Neuronal stem cell (in vitro differentiated cells): ENCODE results near the gene GLMN.

ENCODE experiments used
- DNase-seq: peaks from one replicate; pipeline ENCODE4 v3.0.0-alpha.2; 2013; ENCODE audit warnings: low spot score
- H2AFZ ChIP-seq: one replicate; pipeline ENCODE4 v1.6.1; 2013; ENCODE audit warnings: mild to moderate bottlenecking, low read length, inconsistent platforms
- H2AK5ac ChIP-seq: 2 replicates; pipeline ENCODE4 v1.6.1; 2013; ENCODE audit warnings: low read depth, mild to moderate bottlenecking, inconsistent platforms, low read length, moderate library complexity, mixed read lengths
- H2BK120ac ChIP-seq: 2 replicates; pipeline ENCODE4 v1.6.1; 2013; ENCODE audit warnings: low read depth, mild to moderate bottlenecking, inconsistent platforms, low read length, moderate library complexity, mixed read lengths
- H2BK12ac ChIP-seq: one replicate; pipeline ENCODE4 v1.6.1; 2013; ENCODE audit warnings: low read length, inconsistent platforms
- H2BK15ac ChIP-seq: 2 replicates; pipeline ENCODE4 v1.6.1; 2013; ENCODE audit warnings: mild to moderate bottlenecking, low read length, inconsistent platforms, mixed read lengths
- H2BK5ac ChIP-seq: one replicate; pipeline ENCODE4 v1.6.1; 2013; ENCODE audit warnings: inconsistent platforms, mild to moderate bottlenecking, low read length, moderate library complexity
- H3K14ac ChIP-seq: one replicate; pipeline ENCODE4 v1.6.1; 2013; ENCODE audit warnings: low read length, inconsistent platforms
- H3K18ac ChIP-seq: 2 replicates; pipeline ENCODE4 v1.6.1; 2013; ENCODE audit warnings: low read length, inconsistent platforms
- H3K23ac ChIP-seq: 2 replicates; pipeline ENCODE4 v1.6.1; 2013; ENCODE audit warnings: low read depth, mild to moderate bottlenecking, mixed read lengths, low read length, inconsistent platforms; ENCODE audit not compliant: poor library complexity
- H3K27ac ChIP-seq: replicated peaks from 3 replicates; pipeline ENCODE4 v1.5.1; 2013; ENCODE audit warnings: low read length, inconsistent platforms
- H3K27me3 ChIP-seq, 3 experiments: 2 replicates each; pipeline ENCODE4 v1.6.1; 2013; ENCODE audit warnings: low read length in 3 of 3, mild to moderate bottlenecking in 2 of 3, inconsistent platforms in 1 of 3, low read depth in 1 of 3, mixed read lengths in 1 of 3, moderate library complexity in 1 of 3; ENCODE audit not compliant: control insufficient read depth in 3 of 3, insufficient read depth in 3 of 3
- H3K36me3 ChIP-seq, 2 donors: replicated peaks in 1 of 2; 2 replicates each; pipeline ENCODE4 v1.6.1; 2013; ENCODE audit warnings: low read length in 2 of 2; ENCODE audit not compliant: control insufficient read depth in 2 of 2, insufficient read depth in 2 of 2
- H3K4ac ChIP-seq: 2 replicates; pipeline ENCODE4 v1.6.1; 2013; ENCODE audit warnings: inconsistent platforms, mild to moderate bottlenecking, low read length, moderate library complexity
- H3K4me1 ChIP-seq, 2 donors: 1 replicate in 1 of 2; 2 replicates in 1 of 2; pipeline ENCODE4 v1.6.1; 2013; ENCODE audit warnings: low read length in 2 of 2, low read depth in 1 of 2; ENCODE audit not compliant: control insufficient read depth in 2 of 2, insufficient read depth in 1 of 2
- H3K4me2 ChIP-seq: one replicate; pipeline ENCODE4 v1.6.1; 2013; ENCODE audit warnings: mild to moderate bottlenecking, low read length, inconsistent platforms; ENCODE audit not compliant: insufficient read depth, poor library complexity, severe bottlenecking
- H3K4me3 ChIP-seq, 2 donors: 2 replicates each; pipeline ENCODE4 v1.5.1; 2013; ENCODE audit warnings: low read length in 2 of 2, mild to moderate bottlenecking in 2 of 2, inconsistent platforms in 1 of 2, moderate library complexity in 1 of 2
- H3K79me1 ChIP-seq: one replicate; pipeline ENCODE4 v1.6.1; 2013; ENCODE audit warnings: low read depth, mild to moderate bottlenecking, inconsistent platforms, low read length, moderate library complexity
- H3K9ac ChIP-seq: one replicate; pipeline ENCODE4 v1.6.1; 2013; ENCODE audit warnings: mild to moderate bottlenecking, low read depth, low read length, inconsistent platforms; ENCODE audit not compliant: poor library complexity
- H3K9me3 ChIP-seq, 2 donors: replicated peaks in 1 of 2; 2 replicates each; pipeline versions ENCODE3 to v1.6.1; 2013; ENCODE audit warnings: low read length in 2 of 2, mild to moderate bottlenecking in 2 of 2, inconsistent platforms in 1 of 2, low read depth in 1 of 2, mixed read lengths in 1 of 2, moderate library complexity in 1 of 2; ENCODE audit not compliant: control insufficient read depth in 2 of 2, insufficient read depth in 1 of 2
- H4K8ac ChIP-seq: one replicate; pipeline ENCODE4 v1.6.1; 2013; ENCODE audit warnings: low read depth, mild to moderate bottlenecking, inconsistent platforms, low read length, moderate library complexity
- H4K91ac ChIP-seq: one replicate; pipeline ENCODE4 v1.6.1; 2013; ENCODE audit warnings: low read length, low read depth, mild to moderate bottlenecking, inconsistent platforms; ENCODE audit not compliant: poor library complexity
- WGBS, 2 donors: extraction: QIAGEN DNeasy Blood & Tissue Kit; methylation state at CpG; one replicate each; pipeline ENCODE4 v1.1.7; 2013; ENCODE audit warnings: missing lambda C conversion rate in 2 of 2, mixed read lengths in 1 of 2; ENCODE audit not compliant: insufficient read length in 2 of 2, insufficient replicate concordance in 1 of 2; ENCODE audit errors: extremely low coverage in 2 of 2; 5-methylcytosine and 5-hydroxymethylcytosine counted together

GLMN gene

DNA sequence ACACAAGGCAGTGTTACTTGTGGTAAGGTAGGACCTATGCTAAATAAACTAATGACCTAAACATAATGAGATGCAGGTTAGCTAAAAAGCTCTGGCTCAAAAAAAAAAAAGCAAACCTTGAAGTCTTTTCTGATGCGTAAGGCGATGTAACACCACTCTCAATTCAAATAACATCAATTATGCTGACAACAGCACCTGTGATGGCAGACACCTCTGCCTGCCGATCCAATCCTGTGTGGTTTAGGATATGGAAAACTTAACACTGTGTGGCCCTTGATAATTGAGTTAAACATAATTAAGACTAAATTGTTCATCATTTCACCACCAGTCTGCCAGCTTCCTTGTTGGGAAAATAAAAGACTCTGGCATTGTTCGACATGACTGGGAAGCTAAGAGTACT is 9.2 kb upstream of the GLMN start:
- Histone ChIP-seq H4K91ac (no peak overlapping the region), H3K36me3 (peaks cover 3 to 91% of the 10 kb centered on the region in 2 donors)

GRCh38 chr1:92306020-92306419 is 7.2 kb upstream of the GLMN start:
- Histone ChIP-seq H3K23ac (no peak overlapping the region), H3K27ac (no peak overlapping the region), H3K79me1 (no peaks in the 10 kb centered on the region), H3K4ac (no peak overlapping the region), H3K4me2 (no peak overlapping the region), H4K8ac (no peak overlapping the region), H2BK15ac (no peak overlapping the region), H3K9me3 (no peaks in the 10 kb centered on the region), H2AK5ac (no peak overlapping the region), H3K14ac (no peak overlapping the region), H3K18ac (no peak overlapping the region), H3K4me3 (no peak overlapping the region), H3K27me3 (no peaks in the 10 kb centered on the region), H3K9ac (no peak overlapping the region), H2BK120ac (no peak overlapping the region), H4K91ac (no peak overlapping the region), H2BK5ac (no peak overlapping the region), H3K36me3 (peaks cover 3 to 91% of the 10 kb centered on the region in 2 donors), H2AFZ (no peak overlapping the region), H3K4me1 (peaks cover 0 to 1% of the 10 kb centered on the region in 2 donors), H2BK12ac (no peak overlapping the region)
- no peak for DNase-seq

More for the DNA sequence above, 9.2 kb upstream of the GLMN start:
- Histone ChIP-seq H3K79me1 (no peaks in the 10 kb centered on the region), H3K23ac (no peak overlapping the region), H3K14ac (no peak overlapping the region), H2BK15ac (no peak overlapping the region), H3K4ac (no peak overlapping the region), H3K27me3 (no peaks in the 10 kb centered on the region), H2AK5ac (no peak overlapping the region), H3K4me2 (no peak overlapping the region), H2BK5ac (no peak overlapping the region), H3K27ac (no peak overlapping the region), H4K8ac (no peak overlapping the region), H3K4me3 (no peak overlapping the region), H3K18ac (no peak overlapping the region), H3K4me1 (no peaks in the 10 kb centered on the region), H2BK12ac (no peak overlapping the region), H2BK120ac (no peak overlapping the region), H2AFZ (no peak overlapping the region), H3K9ac (no peak overlapping the region), H3K9me3 (no peaks in the 10 kb centered on the region)
- WGBS, 2 donors, result no CpG with 5 or more reads among the region's 4 CpGs
- no peak for DNase-seq

- no peak for DNase-seq
- Histone ChIP-seq H2BK5ac (no peak overlapping the region), H3K14ac (no peak overlapping the region), H4K91ac (no peak overlapping the region), H2AFZ (no peak overlapping the region), H3K4me3 (no peak overlapping the region), H2BK15ac (no peak overlapping the region), H4K8ac (no peak overlapping the region), H3K4me1 (peaks cover 2 to 6% of the 10 kb centered on the region in 2 donors), H2BK120ac (no peak overlapping the region), H3K9me3 (peaks cover 0 to 2% of the 10 kb centered on the region in 2 donors), H3K9ac (no peak overlapping the region), H3K27me3 (no peaks in the 10 kb centered on the region), H3K18ac (no peak overlapping the region), H3K27ac (no peak overlapping the region), H3K4me2 (no peak overlapping the region), H3K36me3 (peaks cover 4 to 61% of the 10 kb centered on the region in 2 donors), H3K4ac (no peak overlapping the region), H2AK5ac (no peak overlapping the region), H2BK12ac (no peak overlapping the region), H3K23ac (no peak overlapping the region), H3K79me1 (peaks cover 1% of the 10 kb centered on the region)
- WGBS, 2 donors, result no CpG with 5 or more reads among the region's 5 CpGs
Observed at GRCh38 chr1:92301021-92301420, 2.2 kb upstream of the GLMN start.

GRCh38 chr1:92299477-92300150 is 827 bp upstream of the GLMN start:
- peaks cover 2% of the 10 kb centered on the region for H3K79me1 ChIP-seq
- no peak overlapping the region for H3K27ac ChIP-seq
- peak overlapping the region; percentile 98 for H2AFZ ChIP-seq
- H4K8ac ChIP-seq, result no peak overlapping the region
- peak overlapping the region; percentile 87 to 100 for H3K4me3 ChIP-seq
- H3K27me3 ChIP-seq, result no peaks in the 10 kb centered on the region
- peaks cover 2 to 63% of the 10 kb centered on the region in 2 donors for H3K36me3 ChIP-seq
- peak overlapping the region; percentile 58 for H2BK15ac ChIP-seq
- no CpG with 5 or more reads among the region's 11 CpGs for WGBS, 2 donors
- H3K4ac ChIP-seq, result no peak overlapping the region
- no peak overlapping the region for H2AK5ac ChIP-seq
- H3K4me1 ChIP-seq, result peaks cover 2 to 6% of the 10 kb centered on the region in 2 donors
- H3K14ac ChIP-seq, result no peak overlapping the region
- peak overlapping the region; percentile 77 for H3K9ac ChIP-seq
- DNase-seq, result no peak
- H2BK5ac ChIP-seq, result no peak overlapping the region
- no peak overlapping the region for H3K23ac ChIP-seq
- no peak overlapping the region for H4K91ac ChIP-seq
- peak overlapping the region; percentile 95 for H3K18ac ChIP-seq
- peaks cover 0 to 2% of the 10 kb centered on the region in 2 donors for H3K9me3 ChIP-seq
- no peak overlapping the region for H2BK12ac ChIP-seq
- peak overlapping the region; percentile 78 for H3K4me2 ChIP-seq
- no peak overlapping the region for H2BK120ac ChIP-seq
